Endothelial cell of umbilical vein (primary cell): ENCODE measurements around the gene PAQR4. TPM values are rescaled to one million over a fixed set of nuclear protein-coding genes. Genes with fewer than 3 reads are reported as not detected.

Experiments used
- BruUV-seq: library from RNA; stranded (reverse); fragments of 400-500 nt; replicated peaks from 2 replicates; lab custom pipeline; 2021; lab: Mats Ljungman, UMichigan
- CTCF ChIA-PET: fragments of 300-600, 350-600 bp; sonication (Branson Sonifier 250); formaldehyde crosslinking; loops from one replicate; lab custom pipeline; 2021; ENCODE audit warnings: antibody characterized with exemption, inconsistent platforms; lab: Charles Lee
- POLR2A ChIA-PET: fragments of 300-600, 350-600 bp; sonication (Branson Sonifier 250); formaldehyde crosslinking; loops from one replicate; lab custom pipeline; 2021; ENCODE audit warnings: antibody characterized with exemption, inconsistent platforms; lab: Charles Lee
- DNase-seq: peaks from one replicate; pipeline ENCODE4 v3.0.0-alpha.2; 2011; ENCODE audit warnings: low read depth, low spot score
- FAIRE-seq: peaks from 2 replicates; lab custom pipeline; 2011; peaks lifted over from hg19 to GRCh38; lab: Jason Lieb, UNC
- H2AFZ ChIP-seq: 2 replicates; pipeline ENCODE4 v1.6.0; 2012; ENCODE audit warnings: low read depth, low read length, control low read depth, inconsistent platforms
- H3K27ac ChIP-seq: 2 replicates; pipeline ENCODE4 v1.5.1; 2011; ENCODE audit warnings: low read depth, mild to moderate bottlenecking, control low read depth, low read length, moderate library complexity; ENCODE audit not compliant: insufficient read depth
- H3K27me3 ChIP-seq, 2 experiments: 2 replicates each; pipeline versions ENCODE4 v1.6.0 to v1.6.1; 2011; ENCODE audit warnings: low read length in 2 of 2, mixed read lengths in 1 of 2; ENCODE audit not compliant: control insufficient read depth in 2 of 2, insufficient read depth in 2 of 2
- H3K36me3 ChIP-seq, 2 experiments: 2 replicates in 1 of 2; 3 replicates in 1 of 2; pipeline ENCODE4 v1.5.1; 2011; ENCODE audit warnings: low read length in 2 of 2, mild to moderate bottlenecking in 1 of 2, moderate library complexity in 1 of 2; ENCODE audit not compliant: control insufficient read depth in 2 of 2, insufficient read depth in 2 of 2; ENCODE audit errors: extremely low read depth in 1 of 2
- H3K4me1 ChIP-seq: 3 replicates; pipeline ENCODE4 v1.5.1; 2011; ENCODE audit warnings: mild to moderate bottlenecking, low read length; ENCODE audit not compliant: control insufficient read depth, insufficient read depth; ENCODE audit errors: extremely low read depth
- H3K4me2 ChIP-seq: 2 replicates; pipeline ENCODE4 v1.6.1; 2011; ENCODE audit warnings: low read length, control low read depth, mixed read lengths; ENCODE audit not compliant: insufficient read depth
- H3K4me3 ChIP-seq, 3 experiments: fragments of 200-600 bp in 1 of 3; sonication (generic), shearing (Covaris generic) in 1 of 3; replicated peaks in 1 of 3; 2 replicates each; pipeline ENCODE4 v1.5.1; 2011 to 2016; ENCODE audit warnings: control low read depth in 3 of 3, low read length in 3 of 3, mild to moderate bottlenecking in 2 of 3, inconsistent platforms in 1 of 3, low read depth in 1 of 3, moderate library complexity in 1 of 3; ENCODE audit not compliant: insufficient read depth in 1 of 3
- H3K79me2 ChIP-seq: 2 replicates; pipeline ENCODE4 v1.6.0; 2012; ENCODE audit warnings: low read length, inconsistent platforms; ENCODE audit not compliant: control insufficient read depth, insufficient read depth
- H3K9ac ChIP-seq: replicated peaks from 2 replicates; pipeline ENCODE3; 2011; ENCODE audit warnings: low read length, control low read depth; ENCODE audit not compliant: insufficient read depth; ENCODE audit errors: extremely low read depth
- H3K9me1 ChIP-seq: replicated peaks from 3 replicates; pipeline ENCODE4 v1.6.0; 2011; ENCODE audit warnings: mild to moderate bottlenecking, low read length; ENCODE audit not compliant: control insufficient read depth, insufficient read depth; ENCODE audit errors: extremely low read depth
- H3K9me3 ChIP-seq: replicated peaks from 2 replicates; pipeline ENCODE4 v1.5.1; 2012; ENCODE audit warnings: low read length, inconsistent platforms; ENCODE audit not compliant: control insufficient read depth, insufficient read depth
- H4K20me1 ChIP-seq: replicated peaks from 2 replicates; pipeline ENCODE3; 2011; ENCODE audit warnings: mild to moderate bottlenecking, low read length; ENCODE audit not compliant: control insufficient read depth, insufficient read depth; ENCODE audit errors: extremely low read depth
- GATA2 ChIP-seq: IDR thresholded peaks from 2 replicates; pipeline ENCODE4 v1.7.0; 2011; ENCODE audit warnings: low read depth, mild to moderate bottlenecking, moderate library complexity, mixed read lengths, low read length; ENCODE audit not compliant: insufficient read length, insufficient read depth
- MAX ChIP-seq: IDR thresholded peaks from 2 replicates; pipeline ENCODE4 v1.6.1; 2011; ENCODE audit not compliant: insufficient read depth, insufficient read length
- dilution Hi-C: fragments of 300-500 bp; cut with MboI; formaldehyde crosslinking; loops from one replicate; pipeline ENCODE4 v1.15.0; 2019; ENCODE audit warnings: low sequenced_read_pairs; ENCODE audit not compliant: extremely low pct_ligation_motif_present
- intact Hi-C: fragments of 100-400 bp; cut with micrococcal nuclease; formaldehyde crosslinking; loops from one replicate; pipeline ENCODE4 v1.10.0; 2022
- polyA plus RNA-seq, 4 experiments: library from polyadenylated mRNA; depleted of rRNA in 3 of 4; stranded (reverse) in 3 of 4; unstranded in 1 of 4; fragments of >200 nt; gene quantifications; 2 replicates each; pipeline versions ENCODE4 v1.2.1 to v1.2.3, GENCODE V29; 2011 to 2012; ENCODE audit warnings: missing spikeins in 1 of 4
- total RNA-seq: library from RNA; stranded (reverse); gene quantifications from 2 replicates; pipeline ENCODE4 v1.2.3, GENCODE V29; 2021
- TF ChIP-seq, protein P1 (sequence below), 2 donors: IDR thresholded peaks; 1 replicate in 1 of 2; 2 replicates in 1 of 2; pipeline ENCODE4 v1.5.1; 2011; ENCODE audit warnings: low read length in 2 of 2, mild to moderate bottlenecking in 2 of 2, moderate library complexity in 2 of 2, control low read depth in 1 of 2, inconsistent platforms in 1 of 2, low read depth in 1 of 2; ENCODE audit not compliant: insufficient read depth in 1 of 2; ENCODE audit errors: extremely low read depth in 1 of 2

PAQR4 gene
- total and polyA plus RNA-seq, 2 donors (not counting 3 experiments of a cell fraction or from before 2014, with no cell fraction given): 23.8 to 31.2 TPM

DNA sequence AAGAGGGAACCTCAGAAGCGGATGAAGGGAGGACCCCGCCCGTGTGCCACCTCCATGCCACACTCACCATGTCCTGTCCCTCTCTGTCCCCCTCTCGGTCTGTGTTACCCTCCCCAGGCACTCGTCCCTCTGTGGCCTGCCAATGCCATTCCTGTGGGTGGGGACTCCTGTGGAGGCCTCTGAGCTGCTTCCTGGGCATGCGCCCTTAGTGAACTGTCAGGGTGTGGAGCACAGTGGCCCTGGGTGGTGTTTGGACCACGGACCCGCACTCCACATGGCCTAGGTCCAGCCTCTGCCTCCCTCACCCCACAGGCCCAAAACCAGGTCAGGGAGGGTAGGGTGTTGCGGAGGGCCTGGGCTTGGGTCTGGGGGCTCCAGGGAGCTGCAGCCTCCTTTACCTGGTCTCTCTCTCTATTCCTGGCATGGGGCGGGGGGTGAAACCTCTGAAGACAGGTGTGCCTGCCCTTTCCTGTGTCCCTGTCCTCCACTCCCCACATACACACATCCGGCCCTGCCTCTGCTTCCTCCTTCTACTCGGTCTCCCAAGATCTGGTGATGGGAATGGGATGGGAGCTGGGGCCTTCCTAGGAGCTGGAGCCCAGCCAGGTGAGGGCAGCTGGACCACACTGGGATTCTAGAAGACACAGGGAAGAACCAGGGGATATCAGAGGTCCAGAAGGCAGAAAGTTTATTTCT is 22.6 kb downstream of the PAQR4 start:
- no peak overlapping the region for H3K4me3 ChIP-seq
- CTCF ChIA-PET: interaction anchor here (0.9 to 1.0 kb wide), 3 partner anchors 9 to 40 kb away, joined by 3 to 4 read pairs (median 3); no protein-coding TSS in a partner anchor
- no peaks in the 10 kb centered on the region for H4K20me1 ChIP-seq
- no peaks in the 10 kb centered on the region for H3K9me3 ChIP-seq
- intact Hi-C loops: no loop called here
- no peak overlapping the region for H3K4me2 ChIP-seq
- no peak for TF ChIP-seq GATA2
- no peak overlapping the region for H2AFZ ChIP-seq
- no peaks in the 10 kb centered on the region for H3K36me3 ChIP-seq
- H3K4me1 ChIP-seq: no peaks in the 10 kb centered on the region
- FAIRE-seq: no peak
- no peak overlapping the region for H3K27ac ChIP-seq
- DNase-seq: no peak
- H3K79me2 ChIP-seq: no peaks in the 10 kb centered on the region
- H3K9me1 ChIP-seq: no peaks in the 10 kb centered on the region
- dilution Hi-C loops: no loop called here
- H3K9ac ChIP-seq: no peak overlapping the region
- BruUV-seq: no TSS peak
- H3K27me3 ChIP-seq: peaks cover 0 to 5% of the 10 kb centered on the region in 2 experiments
- POLR2A ChIA-PET: no interaction called here

GRCh38 chr16:2992383-2993081 is 23.4 kb downstream of the PAQR4 start:
- Histone ChIP-seq H2AFZ (no peak overlapping the region), H3K9me1 (no peaks in the 10 kb centered on the region), H3K79me2 (no peaks in the 10 kb centered on the region), H3K36me3 (no peaks in the 10 kb centered on the region), H3K4me2 (no peak overlapping the region), H3K4me3 (no peak overlapping the region), H3K27ac (no peak overlapping the region), H3K9me3 (no peaks in the 10 kb centered on the region), H3K4me1 (no peaks in the 10 kb centered on the region), H3K27me3 (peaks cover 0 to 5% of the 10 kb centered on the region in 2 experiments), H3K9ac (no peak overlapping the region), H4K20me1 (no peaks in the 10 kb centered on the region)
- TF ChIP-seq MAX (no peak), GATA2 (no peak)
- TF ChIP-seq, protein P1, sequence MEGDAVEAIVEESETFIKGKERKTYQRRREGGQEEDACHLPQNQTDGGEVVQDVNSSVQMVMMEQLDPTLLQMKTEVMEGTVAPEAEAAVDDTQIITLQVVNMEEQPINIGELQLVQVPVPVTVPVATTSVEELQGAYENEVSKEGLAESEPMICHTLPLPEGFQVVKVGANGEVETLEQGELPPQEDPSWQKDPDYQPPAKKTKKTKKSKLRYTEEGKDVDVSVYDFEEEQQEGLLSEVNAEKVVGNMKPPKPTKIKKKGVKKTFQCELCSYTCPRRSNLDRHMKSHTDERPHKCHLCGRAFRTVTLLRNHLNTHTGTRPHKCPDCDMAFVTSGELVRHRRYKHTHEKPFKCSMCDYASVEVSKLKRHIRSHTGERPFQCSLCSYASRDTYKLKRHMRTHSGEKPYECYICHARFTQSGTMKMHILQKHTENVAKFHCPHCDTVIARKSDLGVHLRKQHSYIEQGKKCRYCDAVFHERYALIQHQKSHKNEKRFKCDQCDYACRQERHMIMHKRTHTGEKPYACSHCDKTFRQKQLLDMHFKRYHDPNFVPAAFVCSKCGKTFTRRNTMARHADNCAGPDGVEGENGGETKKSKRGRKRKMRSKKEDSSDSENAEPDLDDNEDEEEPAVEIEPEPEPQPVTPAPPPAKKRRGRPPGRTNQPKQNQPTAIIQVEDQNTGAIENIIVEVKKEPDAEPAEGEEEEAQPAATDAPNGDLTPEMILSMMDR (IDR thresholded peaks at IDR 0.05; ENCODE audit: extremely low read depth in 1 of 2, insufficient read depth in 1 of 2, low read depth in 1 of 2, low read length in 2 of 2): no peak
- POLR2A ChIA-PET: no interaction called here
- dilution Hi-C loops (no loop called here), intact Hi-C loops (no loop called here)
- FAIRE-seq (no peak), DNase-seq (no peak)
- BruUV-seq: no TSS peak
- CTCF ChIA-PET: interaction anchor here (0.9 to 1.0 kb wide), 3 partner anchors 10 to 39 kb away, joined by 3 to 4 read pairs (median 3); no protein-coding TSS in a partner anchor
